HUES48 (cell line): Measurements from ENCODE around the gene STAT3.

Experiments used
- H3K27ac ChIP-seq: one replicate; pipeline ENCODE4 v1.7.0; 2013; ENCODE audit warnings: low read depth, low read length, inconsistent platforms
- H3K27me3 ChIP-seq: 2 replicates; pipeline ENCODE4 v1.6.1; 2013; ENCODE audit warnings: mild to moderate bottlenecking, low read length; ENCODE audit not compliant: control insufficient read depth, insufficient read depth
- H3K36me3 ChIP-seq: 2 replicates; pipeline ENCODE4 v1.6.1; 2013; ENCODE audit warnings: low read length; ENCODE audit not compliant: control insufficient read depth, insufficient read depth
- H3K4me1 ChIP-seq: 2 replicates; pipeline ENCODE4 v1.6.1; 2013; ENCODE audit warnings: mild to moderate bottlenecking, low read length; ENCODE audit not compliant: control insufficient read depth, insufficient read depth
- H3K4me3 ChIP-seq: 2 replicates; pipeline ENCODE4 v1.5.1; 2013; ENCODE audit warnings: mild to moderate bottlenecking, low read depth, low read length
- H3K9ac ChIP-seq: 2 replicates; pipeline ENCODE4 v1.6.1; 2013; ENCODE audit warnings: mild to moderate bottlenecking, low read depth, low read length, moderate library complexity
- H3K9me3 ChIP-seq: 2 replicates; pipeline ENCODE4 v1.6.1; 2013; ENCODE audit warnings: low read length; ENCODE audit not compliant: control insufficient read depth, insufficient read depth

The STAT3 gene

GRCh38 chr17:42388381-42389134 is at the start of gene STAT3:
TSS of gene STAT3 (minus strand) at chr17:42388442. CDS start at chr17:42348516, 39,926 bp downstream.
- peak within 1 kb of the TSS; percentile 72 for H3K9ac ChIP-seq
- no peaks in the 10 kb centered on the region for H3K27me3 ChIP-seq
- no peaks in the 10 kb centered on the region for H3K9me3 ChIP-seq
- H3K4me3 ChIP-seq = peak within 1 kb of the TSS; percentile 95
- H3K36me3 ChIP-seq = no peaks in the 10 kb centered on the region
- H3K4me1 ChIP-seq = peaks cover 14% of the 10 kb centered on the region
- peak within 1 kb of the TSS; percentile 94 for H3K27ac ChIP-seq

- no peak overlapping the region for H3K27ac ChIP-seq
- no peaks in the 10 kb centered on the region for H3K9me3 ChIP-seq
- H3K9ac ChIP-seq = no peak overlapping the region
- no peaks in the 10 kb centered on the region for H3K36me3 ChIP-seq
- H3K4me3 ChIP-seq = no peak overlapping the region
- H3K27me3 ChIP-seq = no peaks in the 10 kb centered on the region
- H3K4me1 ChIP-seq = peaks cover 11% of the 10 kb centered on the region
Measured at GRCh38 chr17:42436391-42436790, 48.1 kb upstream of the STAT3 start.

- Histone ChIP-seq H3K27ac (peak overlapping the region; percentile 67), H3K4me3 (no peak overlapping the region; the same call in 1 of the 2 replicates), H3K27me3 (no peaks in the 10 kb centered on the region), H3K9me3 (no peaks in the 10 kb centered on the region), H3K9ac (peak overlapping the region; percentile 41; the same call in 1 of the 2 replicates), H3K4me1 (peaks cover 13% of the 10 kb centered on the region), H3K36me3 (no peaks in the 10 kb centered on the region)
Measured at GRCh38 chr17:42431758-42432161, 43.5 kb upstream of the STAT3 start.

- Histone ChIP-seq H3K27me3 (no peaks in the 10 kb centered on the region), H3K4me3 (no peak overlapping the region), H3K36me3 (no peaks in the 10 kb centered on the region), H3K4me1 (peaks cover 13% of the 10 kb centered on the region), H3K9me3 (no peaks in the 10 kb centered on the region), H3K9ac (no peak overlapping the region), H3K27ac (no peak overlapping the region)
Measured at GRCh38 chr17:42429726-42430447, 41.6 kb upstream of the STAT3 start.

GRCh38 chr17:42428141-42428944 is 40.1 kb upstream of the STAT3 start:
- Histone ChIP-seq H3K36me3 (no peaks in the 10 kb centered on the region), H3K27me3 (no peaks in the 10 kb centered on the region), H3K9ac (no peak overlapping the region), H3K4me1 (peaks cover 19% of the 10 kb centered on the region), H3K4me3 (no peak overlapping the region), H3K9me3 (no peaks in the 10 kb centered on the region), H3K27ac (peak overlapping the region; percentile 61)

- Histone ChIP-seq H3K36me3 (no peaks in the 10 kb centered on the region), H3K4me3 (no peak overlapping the region), H3K9ac (no peak overlapping the region), H3K27ac (no peak overlapping the region), H3K27me3 (peaks cover 27% of the 10 kb centered on the region), H3K4me1 (peaks cover 22% of the 10 kb centered on the region), H3K9me3 (no peaks in the 10 kb centered on the region)
Measured at GRCh38 chr17:42424991-42425610, 36.9 kb upstream of the STAT3 start.

GRCh38 chr17:42423766-42424165 is 35.5 kb upstream of the STAT3 start:
- H3K9me3 ChIP-seq = no peaks in the 10 kb centered on the region
- no peak overlapping the region for H3K9ac ChIP-seq
- H3K4me3 ChIP-seq = peak overlapping the region; percentile 79
- H3K36me3 ChIP-seq = no peaks in the 10 kb centered on the region
- H3K27me3 ChIP-seq = peaks cover 27% of the 10 kb centered on the region
- H3K27ac ChIP-seq = peak overlapping the region; percentile 82
- peaks cover 23% of the 10 kb centered on the region for H3K4me1 ChIP-seq

- Histone ChIP-seq H3K9me3 (no peaks in the 10 kb centered on the region), H3K27me3 (peaks cover 27% of the 10 kb centered on the region), H3K9ac (peak within 1 kb of the TSS; percentile 59), H3K4me1 (peaks cover 20% of the 10 kb centered on the region), H3K27ac (peak within 1 kb of the TSS; percentile 82), H3K4me3 (peak within 1 kb of the TSS; percentile 79), H3K36me3 (no peaks in the 10 kb centered on the region)
Measured at GRCh38 chr17:42422958-42423712, 34.9 kb upstream of the STAT3 start, which contains the start of gene CAVIN1. TSS of gene CAVIN1 (minus strand) at chr17:42423256. CDS start at chr17:42423097, 159 bp downstream.

- H3K9ac ChIP-seq = peak overlapping the region; percentile 59
- peak overlapping the region; percentile 51 for H3K27ac ChIP-seq
- H3K4me3 ChIP-seq = peak overlapping the region; percentile 79
Measured at GRCh38 chr17:42422412-42422957, 34.2 kb upstream of the STAT3 start.

More at GRCh38 chr17:42422412-42422957, 34.2 kb upstream of the STAT3 start:
- Histone ChIP-seq H3K27me3 (peaks cover 27% of the 10 kb centered on the region), H3K4me1 (peaks cover 20% of the 10 kb centered on the region), H3K9me3 (no peaks in the 10 kb centered on the region), H3K36me3 (no peaks in the 10 kb centered on the region)
